ENCODE measurements around the gene CDH1.
A peak's percentile ranks its signal among the peaks of the same experiment; 100 is the strongest.

The CDH1 gene

DNA sequence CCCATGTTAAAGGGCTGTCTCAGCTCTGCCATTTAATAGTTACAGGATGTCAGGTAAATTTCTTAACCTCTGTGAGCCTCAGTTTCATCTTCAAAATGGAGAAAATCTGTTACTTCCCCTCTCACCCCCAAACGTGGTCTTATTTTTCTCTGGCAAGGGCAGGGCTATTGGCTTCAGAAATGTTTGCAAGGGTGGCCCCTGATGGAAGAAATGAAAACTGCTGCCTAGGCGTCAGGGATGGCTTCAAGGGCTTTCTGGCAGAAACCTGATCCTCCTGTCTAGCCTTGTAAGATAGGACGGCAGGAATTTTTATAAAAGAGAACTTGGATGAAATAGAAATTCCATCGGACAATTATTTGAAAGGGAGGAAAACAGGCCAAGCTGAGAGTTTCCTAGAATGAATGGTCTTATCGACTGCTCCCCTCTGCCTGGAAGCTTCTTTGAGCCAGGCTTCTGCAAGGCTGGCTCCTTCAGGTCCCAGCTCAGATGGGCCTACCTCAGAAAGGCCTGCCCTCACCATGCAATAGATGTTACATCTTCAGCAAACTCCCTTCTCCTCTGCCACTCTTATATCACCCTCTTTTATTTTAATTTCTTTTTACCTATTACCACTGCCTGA, 63.3 kb downstream of the CDH1 start:
- TF ChIP-seq, protein P1, sequence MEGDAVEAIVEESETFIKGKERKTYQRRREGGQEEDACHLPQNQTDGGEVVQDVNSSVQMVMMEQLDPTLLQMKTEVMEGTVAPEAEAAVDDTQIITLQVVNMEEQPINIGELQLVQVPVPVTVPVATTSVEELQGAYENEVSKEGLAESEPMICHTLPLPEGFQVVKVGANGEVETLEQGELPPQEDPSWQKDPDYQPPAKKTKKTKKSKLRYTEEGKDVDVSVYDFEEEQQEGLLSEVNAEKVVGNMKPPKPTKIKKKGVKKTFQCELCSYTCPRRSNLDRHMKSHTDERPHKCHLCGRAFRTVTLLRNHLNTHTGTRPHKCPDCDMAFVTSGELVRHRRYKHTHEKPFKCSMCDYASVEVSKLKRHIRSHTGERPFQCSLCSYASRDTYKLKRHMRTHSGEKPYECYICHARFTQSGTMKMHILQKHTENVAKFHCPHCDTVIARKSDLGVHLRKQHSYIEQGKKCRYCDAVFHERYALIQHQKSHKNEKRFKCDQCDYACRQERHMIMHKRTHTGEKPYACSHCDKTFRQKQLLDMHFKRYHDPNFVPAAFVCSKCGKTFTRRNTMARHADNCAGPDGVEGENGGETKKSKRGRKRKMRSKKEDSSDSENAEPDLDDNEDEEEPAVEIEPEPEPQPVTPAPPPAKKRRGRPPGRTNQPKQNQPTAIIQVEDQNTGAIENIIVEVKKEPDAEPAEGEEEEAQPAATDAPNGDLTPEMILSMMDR (IDR thresholded peaks at IDR 0.05) = peak; percentile 84

DNA sequence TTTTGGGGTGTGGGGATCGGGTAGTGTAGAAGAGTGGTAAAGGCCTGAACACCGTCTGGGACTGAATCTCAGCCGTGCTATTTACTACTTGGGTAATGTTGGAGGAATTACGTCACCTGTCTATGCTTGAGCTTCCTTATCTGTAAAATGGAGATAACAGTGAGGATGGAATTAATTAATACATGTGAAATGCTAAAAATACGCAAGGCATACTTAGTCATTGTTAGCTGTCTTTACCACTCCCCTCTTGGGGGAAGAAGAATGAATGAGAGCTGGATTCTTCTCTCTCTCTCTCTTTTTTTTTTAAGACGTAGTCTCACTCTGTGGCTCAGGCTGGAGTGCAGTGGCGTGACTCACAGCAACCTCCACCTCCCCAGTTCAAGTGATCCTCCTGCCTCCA, 65.1 kb downstream of the CDH1 start:
- TF ChIP-seq, protein P1 (IDR thresholded peaks at IDR 0.05) = no peak

DNA sequence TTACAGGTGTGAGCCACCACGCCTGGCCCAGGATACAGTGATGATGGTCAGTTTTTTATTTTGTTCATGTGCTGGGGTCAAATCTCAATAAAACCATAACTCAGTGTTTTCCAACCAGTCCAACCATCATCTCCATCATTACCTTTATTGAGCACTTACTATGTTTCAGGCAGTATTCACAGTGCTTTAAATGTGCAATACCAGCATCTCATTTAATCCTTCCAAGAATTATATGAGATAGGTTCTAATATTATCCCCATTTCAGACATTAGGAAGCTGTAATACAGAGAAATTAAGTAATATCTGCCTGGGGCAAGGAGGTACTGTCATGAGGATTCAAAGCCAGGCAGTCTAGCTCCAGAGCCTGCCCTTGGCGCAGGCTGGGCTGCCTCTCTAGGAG, 69.3 kb downstream of the CDH1 start:
- TF ChIP-seq, protein P1 (IDR thresholded peaks at IDR 0.05) = no peak

DNA sequence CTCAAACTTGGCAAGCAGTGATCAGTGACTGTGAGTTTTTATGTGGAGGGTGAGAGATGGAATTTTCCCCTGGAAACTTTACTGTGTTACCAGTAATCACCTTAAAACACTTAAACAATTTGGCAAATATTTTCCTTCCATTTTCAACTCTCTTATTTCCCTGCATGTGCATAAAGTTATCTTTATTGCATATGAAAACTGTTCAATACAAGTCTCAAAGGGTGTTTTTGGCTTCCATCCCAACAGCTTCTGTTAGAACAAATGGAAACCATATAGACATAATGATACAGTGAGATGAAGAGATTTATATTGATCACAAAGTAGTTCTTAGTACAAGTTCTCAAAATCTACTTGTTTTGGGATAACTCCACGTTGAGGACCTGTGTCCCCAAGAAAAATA, 69.9 kb downstream of the CDH1 start:
- TF ChIP-seq, protein P1 (IDR thresholded peaks at IDR 0.05) = no peak

DNA sequence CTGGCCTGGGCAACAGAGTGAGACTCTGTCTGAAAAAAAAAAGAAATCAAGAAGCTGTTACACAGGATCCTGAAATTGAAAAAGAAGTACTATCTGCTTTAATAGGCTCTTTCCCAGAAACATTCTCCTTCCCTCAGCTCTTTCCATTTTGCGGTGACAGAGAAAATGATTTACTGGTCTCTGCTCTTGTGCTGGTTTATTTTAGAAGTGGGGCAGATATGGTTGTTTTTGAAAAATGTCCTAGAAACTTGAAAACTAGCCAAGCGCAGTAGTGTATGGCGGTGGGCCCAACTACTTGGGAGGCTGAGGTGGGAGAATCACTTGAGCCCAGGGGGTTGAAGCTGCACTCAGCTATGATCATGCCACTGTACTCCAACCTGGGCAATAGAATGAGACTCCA, 77.4 kb downstream of the CDH1 start:
- TF ChIP-seq, protein P1 (IDR thresholded peaks at IDR 0.05) = no peak

DNA sequence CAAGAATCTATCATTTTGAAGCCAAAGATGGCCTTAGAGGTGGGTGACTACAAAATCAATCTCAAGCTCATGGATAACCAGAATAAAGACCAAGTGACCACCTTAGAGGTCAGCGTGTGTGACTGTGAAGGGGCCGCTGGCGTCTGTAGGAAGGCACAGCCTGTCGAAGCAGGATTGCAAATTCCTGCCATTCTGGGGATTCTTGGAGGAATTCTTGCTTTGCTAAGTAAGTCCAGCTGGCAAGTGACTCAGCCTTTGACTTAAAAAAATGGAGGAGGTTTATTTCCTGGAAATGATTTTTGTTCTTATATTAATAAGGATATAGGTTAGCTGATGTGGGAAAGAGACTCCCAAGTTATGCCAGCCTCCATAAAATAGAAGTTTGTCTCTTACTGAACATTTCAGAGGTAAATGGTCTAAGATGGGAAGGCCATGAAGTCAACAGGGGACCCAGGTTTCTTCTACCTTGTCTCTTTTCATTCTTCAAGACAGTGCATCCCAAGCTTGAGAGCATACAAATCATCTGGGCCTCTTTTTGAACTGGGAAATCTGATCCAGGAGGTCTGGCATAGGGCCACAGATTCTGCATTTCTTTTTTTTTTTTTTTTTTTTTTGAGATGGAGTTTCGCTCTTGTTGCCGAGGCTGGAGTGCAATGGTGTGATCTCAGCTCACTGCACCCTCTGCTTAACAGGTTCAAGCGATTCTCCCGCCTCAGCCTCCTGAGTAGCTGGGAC, 86.5 kb downstream of the CDH1 start:
- TF ChIP-seq, protein P1 (IDR thresholded peaks at IDR 0.05) = no peak

DNA sequence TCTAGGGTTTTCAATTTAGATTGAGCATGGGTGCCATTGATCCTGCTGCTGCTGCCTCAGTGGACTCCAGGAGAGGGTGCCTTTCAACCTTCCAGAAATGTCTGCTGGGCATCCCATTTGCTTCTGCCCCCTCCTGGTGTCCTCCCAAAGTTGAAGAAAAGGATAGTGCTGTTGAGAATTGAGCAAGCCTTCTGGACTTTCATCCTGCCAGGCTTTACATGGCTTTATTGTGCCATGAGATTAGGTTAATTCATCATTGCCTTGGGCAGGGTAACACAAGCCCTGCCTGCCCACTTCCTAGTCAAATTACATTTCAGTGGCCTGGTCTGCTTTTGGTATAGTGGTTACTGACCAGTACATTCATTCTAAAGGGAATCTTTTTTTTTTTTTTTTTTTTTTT, 88.3 kb downstream of the CDH1 start:
- TF ChIP-seq, protein P1 (IDR thresholded peaks at IDR 0.05) = no peak
